Panc1 (cell line): Measurements from ENCODE around the gene PTPN2. TPM values are rescaled to one million over a fixed set of nuclear protein-coding genes. Genes with fewer than 3 reads are reported as not detected.
"Not testable (repeated sequence)": the region's sequence is repeated elsewhere in the genome, so short reads cannot be mapped to it uniquely, and the experiment has no call there.

ENCODE experiments used
- ATAC-seq: fragments of 200-7000 bp; cut with Tn5 transposase; 2 replicates; pipeline ENCODE4 v1.9.1; 2020; ENCODE audit warnings: mild to moderate bottlenecking, moderate library complexity
- BruUV-seq: library from RNA; stranded (reverse); fragments of 400-500 nt; replicated peaks from 2 replicates; lab custom pipeline; 2021; lab: Mats Ljungman, UMichigan
- CTCF ChIA-PET: fragments of 300-600 bp; sonication (Branson Sonifier 250); formaldehyde crosslinking; loops from one replicate; lab custom pipeline; 2022; ENCODE audit warnings: antibody characterized with exemption; lab: Charles Lee
- POLR2A ChIA-PET: fragments of 300-600 bp; sonication (Branson Sonifier 250); formaldehyde crosslinking; loops from one replicate; lab custom pipeline; 2022; ENCODE audit warnings: antibody characterized with exemption; lab: Charles Lee
- DNase-seq: peaks from one replicate; pipeline ENCODE4 v3.0.0-alpha.2; 2010; ENCODE audit warnings: low read depth, low spot score
- H3K27ac ChIP-seq: 2 replicates; pipeline ENCODE4 v1.5.1; 2011; ENCODE audit warnings: mild to moderate bottlenecking, low read length, inconsistent platforms
- H3K27me3 ChIP-seq: fragments of 200-500 bp; sonication (Bioruptor generic); 2 replicates; pipeline ENCODE4 v1.6.0; 2014; ENCODE audit warnings: low read length, inconsistent platforms; ENCODE audit not compliant: control insufficient read depth, insufficient read depth
- H3K36me3 ChIP-seq: fragments of 200-500 bp; sonication (Bioruptor generic); 2 replicates; pipeline ENCODE4 v1.5.1; 2014; ENCODE audit warnings: inconsistent platforms, mild to moderate bottlenecking, low read length, moderate library complexity; ENCODE audit not compliant: control insufficient read depth, insufficient read depth
- H3K4me1 ChIP-seq: 2 replicates; pipeline ENCODE4 v1.5.1; 2011; ENCODE audit warnings: inconsistent platforms, mild to moderate bottlenecking, low read length, moderate library complexity; ENCODE audit not compliant: control insufficient read depth, insufficient read depth
- H3K4me3 ChIP-seq, 2 experiments: 2 replicates each; pipeline ENCODE4 v1.5.1; 2011 to 2012; ENCODE audit warnings: low read depth in 2 of 2, low read length in 2 of 2, mild to moderate bottlenecking in 2 of 2, inconsistent platforms in 1 of 2, moderate library complexity in 1 of 2
- H3K9me3 ChIP-seq: fragments of 200-500 bp; sonication (Bioruptor generic); 2 replicates; pipeline ENCODE4 v1.5.1; 2014; ENCODE audit warnings: low read depth, mild to moderate bottlenecking, inconsistent platforms, low read length, moderate library complexity; ENCODE audit not compliant: control insufficient read depth, insufficient read depth
- POLR2AphosphoS5 ChIP-seq: IDR thresholded peaks from 2 replicates; pipeline ENCODE4 v1.6.1; 2012; ENCODE audit warnings: mild to moderate bottlenecking, low read depth, low read length, moderate library complexity
- SIN3A ChIP-seq: IDR thresholded peaks from 2 replicates; pipeline ENCODE4 v1.6.1; 2012; ENCODE audit warnings: low read depth, mild to moderate bottlenecking, low read length, moderate library complexity, borderline replicate concordance; ENCODE audit not compliant: insufficient read depth
- TCF7L2 ChIP-seq: IDR thresholded peaks from 2 replicates; pipeline ENCODE4 v1.6.1; 2011; ENCODE audit warnings: mild to moderate bottlenecking, low read depth, low read length, inconsistent platforms
- in situ Hi-C: cut with HindIII; loops from 2 replicates; pipeline ENCODE4 v1.10.0; 2016; ENCODE audit warnings: low sequenced_read_pairs, low pct_unique_long_range_greater_than_20kb
- intact Hi-C: fragments of 100-400 bp; cut with micrococcal nuclease; formaldehyde crosslinking; loops from one replicate; pipeline ENCODE4 v1.10.0; 2022; ENCODE audit not compliant: unreplicated experiment
- total RNA-seq: library from RNA; stranded (reverse); gene quantifications from one replicate; pipeline ENCODE4 v1.2.1, GENCODE V29; 2021; ENCODE audit not compliant: unreplicated experiment
- TF ChIP-seq, protein P1 (sequence below): fragments of 450-650 bp; IDR thresholded peaks from 2 replicates; pipeline ENCODE4 v1.5.1; 2017; ENCODE audit warnings: mild to moderate bottlenecking
- TF ChIP-seq, protein P2 (sequence below), 2 experiments: IDR thresholded peaks; 2 replicates each; pipeline ENCODE4 v1.6.1; 2011 to 2012; ENCODE audit warnings: low read depth in 2 of 2, control low read depth in 1 of 2, low read length in 1 of 2, mild to moderate bottlenecking in 1 of 2, moderate library complexity in 1 of 2; ENCODE audit not compliant: insufficient read depth in 1 of 2

PTPN2 gene
- total RNA-seq, 1 experiment from 2014 or later: 34.8 TPM

DNA sequence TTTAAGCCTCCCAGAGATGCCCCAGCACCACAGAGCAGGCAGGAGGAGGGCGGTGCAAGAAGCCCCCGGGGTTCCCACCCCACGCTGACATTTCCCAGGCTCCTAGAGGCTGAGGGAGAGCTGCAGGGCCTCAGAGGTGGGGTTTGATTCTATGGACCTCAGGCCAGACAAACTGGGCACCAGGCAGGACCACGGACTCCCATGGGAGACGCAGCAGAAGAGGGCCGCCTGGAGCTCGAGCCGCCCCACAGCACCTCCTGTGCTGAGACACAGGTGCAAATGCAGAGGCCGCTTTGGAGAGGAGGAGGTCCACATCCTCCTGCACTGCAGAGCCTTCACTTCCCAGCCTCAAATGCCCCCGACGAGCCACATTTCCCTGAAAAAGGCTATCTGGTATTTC lies 118.5 kb downstream of the PTPN2 start:
- H3K9me3 ChIP-seq: no peaks in the 10 kb centered on the region
- H3K27ac ChIP-seq: no peak overlapping the region
- TF ChIP-seq SIN3A: no peak
- TF ChIP-seq POLR2AphosphoS5: no peak
- TF ChIP-seq TCF7L2: no peak
- TF ChIP-seq, protein P1, sequence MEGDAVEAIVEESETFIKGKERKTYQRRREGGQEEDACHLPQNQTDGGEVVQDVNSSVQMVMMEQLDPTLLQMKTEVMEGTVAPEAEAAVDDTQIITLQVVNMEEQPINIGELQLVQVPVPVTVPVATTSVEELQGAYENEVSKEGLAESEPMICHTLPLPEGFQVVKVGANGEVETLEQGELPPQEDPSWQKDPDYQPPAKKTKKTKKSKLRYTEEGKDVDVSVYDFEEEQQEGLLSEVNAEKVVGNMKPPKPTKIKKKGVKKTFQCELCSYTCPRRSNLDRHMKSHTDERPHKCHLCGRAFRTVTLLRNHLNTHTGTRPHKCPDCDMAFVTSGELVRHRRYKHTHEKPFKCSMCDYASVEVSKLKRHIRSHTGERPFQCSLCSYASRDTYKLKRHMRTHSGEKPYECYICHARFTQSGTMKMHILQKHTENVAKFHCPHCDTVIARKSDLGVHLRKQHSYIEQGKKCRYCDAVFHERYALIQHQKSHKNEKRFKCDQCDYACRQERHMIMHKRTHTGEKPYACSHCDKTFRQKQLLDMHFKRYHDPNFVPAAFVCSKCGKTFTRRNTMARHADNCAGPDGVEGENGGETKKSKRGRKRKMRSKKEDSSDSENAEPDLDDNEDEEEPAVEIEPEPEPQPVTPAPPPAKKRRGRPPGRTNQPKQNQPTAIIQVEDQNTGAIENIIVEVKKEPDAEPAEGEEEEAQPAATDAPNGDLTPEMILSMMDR: no peak
- TF ChIP-seq, protein P2, sequence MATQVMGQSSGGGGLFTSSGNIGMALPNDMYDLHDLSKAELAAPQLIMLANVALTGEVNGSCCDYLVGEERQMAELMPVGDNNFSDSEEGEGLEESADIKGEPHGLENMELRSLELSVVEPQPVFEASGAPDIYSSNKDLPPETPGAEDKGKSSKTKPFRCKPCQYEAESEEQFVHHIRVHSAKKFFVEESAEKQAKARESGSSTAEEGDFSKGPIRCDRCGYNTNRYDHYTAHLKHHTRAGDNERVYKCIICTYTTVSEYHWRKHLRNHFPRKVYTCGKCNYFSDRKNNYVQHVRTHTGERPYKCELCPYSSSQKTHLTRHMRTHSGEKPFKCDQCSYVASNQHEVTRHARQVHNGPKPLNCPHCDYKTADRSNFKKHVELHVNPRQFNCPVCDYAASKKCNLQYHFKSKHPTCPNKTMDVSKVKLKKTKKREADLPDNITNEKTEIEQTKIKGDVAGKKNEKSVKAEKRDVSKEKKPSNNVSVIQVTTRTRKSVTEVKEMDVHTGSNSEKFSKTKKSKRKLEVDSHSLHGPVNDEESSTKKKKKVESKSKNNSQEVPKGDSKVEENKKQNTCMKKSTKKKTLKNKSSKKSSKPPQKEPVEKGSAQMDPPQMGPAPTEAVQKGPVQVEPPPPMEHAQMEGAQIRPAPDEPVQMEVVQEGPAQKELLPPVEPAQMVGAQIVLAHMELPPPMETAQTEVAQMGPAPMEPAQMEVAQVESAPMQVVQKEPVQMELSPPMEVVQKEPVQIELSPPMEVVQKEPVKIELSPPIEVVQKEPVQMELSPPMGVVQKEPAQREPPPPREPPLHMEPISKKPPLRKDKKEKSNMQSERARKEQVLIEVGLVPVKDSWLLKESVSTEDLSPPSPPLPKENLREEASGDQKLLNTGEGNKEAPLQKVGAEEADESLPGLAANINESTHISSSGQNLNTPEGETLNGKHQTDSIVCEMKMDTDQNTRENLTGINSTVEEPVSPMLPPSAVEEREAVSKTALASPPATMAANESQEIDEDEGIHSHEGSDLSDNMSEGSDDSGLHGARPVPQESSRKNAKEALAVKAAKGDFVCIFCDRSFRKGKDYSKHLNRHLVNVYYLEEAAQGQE (IDR thresholded peaks at IDR 0.05; ENCODE audit: insufficient read depth in 1 of 2, low read depth in 2 of 2, low read length in 1 of 2): no peak
- in situ Hi-C loops (no loop called here), intact Hi-C loops (no loop called here)
- ChIA-PET CTCF (no interaction called here), POLR2A (no interaction called here)
- BruUV-seq: no TSS peak
- ATAC-seq (no peak), DNase-seq (no peak)
- H3K27me3 ChIP-seq: no peaks in the 10 kb centered on the region
- H3K4me3 ChIP-seq: no peak overlapping the region
- no peaks in the 10 kb centered on the region for H3K36me3 ChIP-seq
- no peaks in the 10 kb centered on the region for H3K4me1 ChIP-seq

DNA sequence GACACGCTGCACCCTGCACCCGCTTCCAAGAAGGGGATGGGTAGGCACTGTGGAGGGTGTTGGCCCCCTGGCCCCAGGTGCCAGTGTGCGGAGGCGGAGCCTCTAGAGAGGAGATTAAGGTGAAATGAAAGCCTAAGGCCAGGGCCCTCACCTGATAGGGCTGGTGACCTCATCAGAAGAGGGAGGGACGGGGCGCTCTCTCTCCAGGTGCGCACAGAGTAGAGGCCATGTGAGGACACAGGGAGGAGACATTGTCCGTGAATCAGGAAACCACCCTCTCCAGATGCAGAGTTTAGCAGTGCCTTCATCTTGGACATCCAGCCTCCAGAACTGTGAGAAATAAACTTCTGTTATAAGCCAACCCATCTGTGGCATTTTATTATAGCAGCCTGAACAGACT lies 118.9 kb downstream of the PTPN2 start:
- ChIA-PET POLR2A (no interaction called here), CTCF (no interaction called here)
- H3K4me3 ChIP-seq: no peak overlapping the region
- intact Hi-C loops: no loop called here
- TF ChIP-seq, protein P2 (IDR thresholded peaks at IDR 0.05; ENCODE audit: insufficient read depth in 1 of 2, low read depth in 2 of 2, low read length in 1 of 2): no peak
- no peak for TF ChIP-seq SIN3A
- TF ChIP-seq, protein P1: no peak
- TF ChIP-seq TCF7L2: no peak
- no peak for TF ChIP-seq POLR2AphosphoS5
- no peaks in the 10 kb centered on the region for H3K4me1 ChIP-seq
- peak; percentile 33; the same call in 1 of the 2 replicates for ATAC-seq
- no peak for DNase-seq
- BruUV-seq: no TSS peak
- no peaks in the 10 kb centered on the region for H3K9me3 ChIP-seq
- H3K36me3 ChIP-seq: no peaks in the 10 kb centered on the region
- H3K27ac ChIP-seq: no peak overlapping the region
- in situ Hi-C loops: no loop called here
- no peaks in the 10 kb centered on the region for H3K27me3 ChIP-seq

DNA sequence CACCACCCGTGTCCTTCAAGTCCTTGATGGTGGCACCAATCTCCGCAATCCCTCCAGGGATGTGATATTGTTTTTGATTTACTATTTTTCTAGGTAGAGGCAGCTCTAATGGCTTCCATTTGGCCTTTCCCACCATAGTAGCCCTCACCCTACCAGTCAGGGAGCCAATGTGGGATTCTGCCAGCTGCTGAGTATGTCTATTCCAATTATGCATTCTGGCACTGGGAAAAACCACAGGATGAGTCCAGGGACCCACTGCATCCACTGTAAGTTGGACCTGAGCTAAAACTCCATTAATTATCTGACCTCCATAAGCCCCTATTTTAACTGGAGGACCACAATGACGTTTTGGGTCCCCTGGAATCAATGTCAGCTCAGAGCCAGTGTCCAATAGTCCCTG lies 125.5 kb downstream of the PTPN2 start:
- ATAC-seq, H3K4me1 ChIP-seq, H3K27me3 ChIP-seq, H3K9me3 ChIP-seq, H3K27ac ChIP-seq, BruUV-seq, POLR2A ChIA-PET, H3K4me3 ChIP-seq, CTCF ChIA-PET, intact Hi-C loops, H3K36me3 ChIP-seq, DNase-seq, in situ Hi-C loops: not testable (repeated sequence)
